Osteoblast (primary cell): ENCODE results near the gene CDR2. TPM values are rescaled to one million over a fixed set of nuclear protein-coding genes. Genes with fewer than 3 reads are reported as not detected.

ENCODE experiments used
- DNase-seq: peaks from one replicate; pipeline ENCODE4 v3.0.0; 2011; ENCODE audit warnings: low spot score, mixed read lengths; ENCODE audit not compliant: insufficient read length; ENCODE audit errors: missing footprints
- H2AFZ ChIP-seq: 2 replicates; pipeline ENCODE4 v1.6.0; 2011; ENCODE audit warnings: mild to moderate bottlenecking, low read length
- H3K27ac ChIP-seq: 2 replicates; pipeline ENCODE4 v1.5.1; 2011; ENCODE audit warnings: mild to moderate bottlenecking, low read depth, low read length, moderate library complexity
- H3K27me3 ChIP-seq: 2 replicates; pipeline ENCODE4 v1.6.0; 2012; ENCODE audit warnings: mild to moderate bottlenecking, control low read depth, inconsistent platforms, low read length, moderate library complexity; ENCODE audit not compliant: insufficient read depth
- H3K36me3 ChIP-seq: 2 replicates; pipeline ENCODE4 v1.5.1; 2011; ENCODE audit warnings: mild to moderate bottlenecking, low read length, control low read depth, moderate library complexity; ENCODE audit not compliant: insufficient read depth
- H3K4me1 ChIP-seq: 2 replicates; pipeline ENCODE4 v1.5.1; 2011; ENCODE audit warnings: mild to moderate bottlenecking, low read length, control low read depth, moderate library complexity; ENCODE audit not compliant: insufficient read depth
- H3K4me2 ChIP-seq: 2 replicates; pipeline ENCODE4 v1.6.0; 2011; ENCODE audit warnings: mild to moderate bottlenecking, low read length; ENCODE audit not compliant: insufficient read depth
- H3K4me3 ChIP-seq: fragments of 200-600 bp; sonication (generic); 3 replicates; pipeline ENCODE4 v1.5.1; 2012; ENCODE audit warnings: mild to moderate bottlenecking, low read length, inconsistent platforms; ENCODE audit not compliant: insufficient read depth
- H3K79me2 ChIP-seq: 2 replicates; pipeline ENCODE4 v1.6.0; 2012; ENCODE audit warnings: mild to moderate bottlenecking, low read length, control low read depth, inconsistent platforms; ENCODE audit not compliant: insufficient read depth
- H3K9me3 ChIP-seq: 2 replicates; pipeline ENCODE4 v1.5.1; 2011; ENCODE audit warnings: low read depth, low read length, control low read depth
- H4K20me1 ChIP-seq: 2 replicates; pipeline ENCODE4 v1.6.0; 2012; ENCODE audit warnings: mild to moderate bottlenecking, low read length, control low read depth; ENCODE audit not compliant: insufficient read depth
- CTCF ChIP-seq: IDR thresholded peaks from 2 replicates; pipeline ENCODE4 v1.5.1; 2011; ENCODE audit warnings: mild to moderate bottlenecking, low read depth, low read length, moderate library complexity; ENCODE audit errors: extremely low read depth
- total RNA-seq: library from RNA; depleted of rRNA; stranded (reverse); fragments of >200 nt; gene quantifications from 2 replicates; pipeline ENCODE4 v1.2.3, GENCODE V29; 2012

CDR2 gene
- total RNA-seq, 1 donor = 52.5 TPM

GRCh38 chr16:22346483-22346882 lies 27.9 kb downstream of the CDR2 start:
- no peak overlapping the region for H3K27ac ChIP-seq
- no peak overlapping the region for H3K4me2 ChIP-seq
- H3K4me3 ChIP-seq = no peak overlapping the region
- H3K79me2 ChIP-seq = peaks cover 37% of the 10 kb centered on the region
- peaks cover 72% of the 10 kb centered on the region for H3K36me3 ChIP-seq
- peaks cover 10% of the 10 kb centered on the region for H4K20me1 ChIP-seq
- H3K9me3 ChIP-seq = no peaks in the 10 kb centered on the region
- DNase-seq = no peak
- TF ChIP-seq CTCF = no peak
- no peaks in the 10 kb centered on the region for H3K4me1 ChIP-seq
- no peaks in the 10 kb centered on the region for H3K27me3 ChIP-seq
- H2AFZ ChIP-seq = no peak overlapping the region

- H3K79me2 ChIP-seq = peaks cover 10% of the 10 kb centered on the region
- H3K4me1 ChIP-seq = no peaks in the 10 kb centered on the region
- TF ChIP-seq CTCF = no peak
- no peak overlapping the region for H2AFZ ChIP-seq
- no peak overlapping the region for H3K4me2 ChIP-seq
- no peak overlapping the region for H3K27ac ChIP-seq
- DNase-seq = no peak
- no peak overlapping the region for H3K4me3 ChIP-seq
- H4K20me1 ChIP-seq = peaks cover 3% of the 10 kb centered on the region
- peaks cover 48% of the 10 kb centered on the region for H3K36me3 ChIP-seq
- H3K27me3 ChIP-seq = no peaks in the 10 kb centered on the region
- H3K9me3 ChIP-seq = no peaks in the 10 kb centered on the region
These were observed 32.3 kb downstream of the CDR2 start for GRCh38 chr16:22342082-22342481.

- no peak for TF ChIP-seq CTCF
- Histone ChIP-seq H3K27ac (no peak overlapping the region), H3K36me3 (peaks cover 44% of the 10 kb centered on the region), H3K4me1 (no peaks in the 10 kb centered on the region), H3K27me3 (no peaks in the 10 kb centered on the region), H3K79me2 (peaks cover 10% of the 10 kb centered on the region), H3K4me2 (no peak overlapping the region), H3K4me3 (no peak overlapping the region), H2AFZ (no peak overlapping the region), H4K20me1 (peaks cover 7% of the 10 kb centered on the region), H3K9me3 (no peaks in the 10 kb centered on the region)
- DNase-seq = no peak
These were observed 33.5 kb downstream of the CDR2 start for GRCh38 chr16:22340945-22341344.

- no peak overlapping the region for H2AFZ ChIP-seq
- TF ChIP-seq CTCF = no peak
- no peak overlapping the region for H3K4me2 ChIP-seq
- no peak overlapping the region for H3K4me3 ChIP-seq
- H3K27ac ChIP-seq = no peak overlapping the region
- H4K20me1 ChIP-seq = peaks cover 17% of the 10 kb centered on the region
- H3K36me3 ChIP-seq = peaks cover 49% of the 10 kb centered on the region
- no peak for DNase-seq
- H3K79me2 ChIP-seq = peaks cover 26% of the 10 kb centered on the region
- H3K9me3 ChIP-seq = no peaks in the 10 kb centered on the region
- H3K4me1 ChIP-seq = no peaks in the 10 kb centered on the region
- H3K27me3 ChIP-seq = no peaks in the 10 kb centered on the region
These were observed 36.4 kb downstream of the CDR2 start for GRCh38 chr16:22337849-22338635.
